Stimulated activated CD4-positive, alpha-beta T cell treated with anti-CD3 and anti-CD28 coated beads, Interleukin-15, amount 100 ng/mL, for 24 hours (primary cell): ENCODE results near the gene CBR3.
"Not testable (repeated sequence)": the region's sequence is repeated elsewhere in the genome, so short reads cannot be mapped to it uniquely, and the experiment has no call there.

Experiments used
- DNase-seq: peaks from one replicate; pipeline ENCODE4 v3.0.0-alpha.2; 2020

CBR3 gene

DNA sequence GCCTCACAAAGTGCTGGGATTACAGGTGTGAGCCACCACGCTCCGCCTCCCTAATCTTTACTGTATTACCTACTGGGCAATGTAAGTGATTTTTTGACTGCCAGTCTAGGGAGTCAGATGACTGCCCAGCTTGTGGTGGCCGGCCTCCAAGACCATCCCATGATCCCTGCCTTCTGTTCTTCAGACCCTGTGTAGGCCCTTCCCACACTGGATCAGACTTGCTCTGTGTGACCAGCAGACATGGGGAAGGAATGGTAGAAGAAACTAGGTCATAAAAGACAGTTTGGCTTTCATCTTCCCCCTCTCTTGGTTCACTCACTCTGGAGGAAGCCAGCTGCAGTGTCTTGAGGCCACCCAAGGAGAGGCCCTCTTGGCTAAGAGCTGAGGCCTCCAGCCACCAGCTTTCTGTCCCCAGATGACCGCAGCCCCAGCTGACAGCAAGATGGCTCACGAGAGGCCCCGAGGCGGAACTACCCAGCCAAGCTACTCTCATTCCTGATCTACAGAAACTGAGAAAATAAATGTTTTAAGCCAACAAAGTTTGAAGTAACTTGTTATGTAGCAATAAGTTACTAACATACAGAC lies 14.5 kb upstream of the CBR3 start:
- no peak for DNase-seq

DNA sequence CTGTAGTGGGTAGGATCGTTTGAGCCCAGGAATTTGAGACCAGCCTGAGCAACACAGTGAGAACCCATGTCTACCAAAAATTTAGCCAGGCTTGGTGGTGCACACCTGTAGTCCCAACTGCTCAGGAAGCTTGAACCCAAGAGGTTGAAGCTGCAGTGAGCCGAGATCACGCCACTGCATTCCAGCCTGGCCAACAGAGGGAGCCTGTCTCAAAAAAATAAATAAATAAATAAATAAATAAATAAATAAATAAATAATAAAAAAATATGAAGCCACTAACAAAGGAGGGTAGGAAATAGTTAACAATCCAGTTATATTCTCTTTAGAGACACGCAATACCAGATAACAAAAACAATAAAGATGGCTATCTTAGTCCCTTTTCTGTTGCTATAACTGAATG lies 11.9 kb upstream of the CBR3 start:
- no peak for DNase-seq

DNA sequence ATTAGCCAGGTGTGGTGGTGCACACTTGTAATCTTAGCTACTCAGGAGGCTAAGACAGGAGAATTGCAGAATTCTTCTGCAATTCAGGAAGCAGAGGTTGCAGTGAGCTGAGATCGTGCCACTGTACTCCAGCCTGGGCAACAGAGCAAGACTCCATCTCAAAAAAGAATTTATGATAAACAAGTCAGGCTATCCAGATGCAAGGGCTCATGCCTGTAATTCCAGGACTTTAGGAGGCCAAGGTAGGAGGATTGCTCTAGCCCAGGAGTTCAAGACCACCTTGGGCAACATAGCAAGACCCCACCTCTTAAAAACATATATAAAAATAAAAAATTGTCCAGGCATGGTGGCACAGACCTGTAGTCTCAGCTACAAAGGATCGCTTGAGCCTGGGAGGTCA lies 10.5 kb upstream of the CBR3 start:
- DNase-seq, result no peak

DNA sequence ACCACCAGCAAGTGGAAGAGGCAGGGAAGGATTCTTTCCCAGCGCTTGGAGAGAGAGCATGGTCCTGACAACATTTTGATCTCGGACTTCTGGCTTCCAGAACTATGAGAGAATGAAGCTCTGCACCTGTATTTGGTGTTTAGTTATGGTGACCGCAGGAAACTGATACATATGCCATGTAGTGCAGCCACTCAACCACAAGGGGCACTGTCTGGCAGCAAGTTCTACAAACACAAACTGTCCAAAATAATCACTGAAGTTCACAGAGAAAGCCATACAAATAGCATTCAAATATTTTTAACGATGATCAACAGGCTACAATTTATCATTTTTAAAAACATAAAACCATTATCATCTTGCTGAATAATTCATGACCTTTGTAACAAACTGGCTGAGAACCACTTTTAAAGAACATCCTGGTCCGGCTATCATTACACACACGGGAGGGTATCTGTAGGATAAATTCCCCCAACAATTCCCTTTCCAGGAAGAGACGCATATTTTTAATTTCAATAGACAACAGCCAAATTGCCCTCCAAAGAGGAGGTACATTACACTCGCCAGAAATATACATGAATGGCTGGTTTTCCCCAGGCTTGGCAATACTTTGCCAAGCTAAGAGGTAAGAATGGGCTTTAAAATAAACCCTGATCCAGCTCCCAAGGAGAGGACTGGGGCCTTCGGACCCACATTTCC lies 9.2 kb upstream of the CBR3 start:
- peak; percentile 70 for DNase-seq

DNA sequence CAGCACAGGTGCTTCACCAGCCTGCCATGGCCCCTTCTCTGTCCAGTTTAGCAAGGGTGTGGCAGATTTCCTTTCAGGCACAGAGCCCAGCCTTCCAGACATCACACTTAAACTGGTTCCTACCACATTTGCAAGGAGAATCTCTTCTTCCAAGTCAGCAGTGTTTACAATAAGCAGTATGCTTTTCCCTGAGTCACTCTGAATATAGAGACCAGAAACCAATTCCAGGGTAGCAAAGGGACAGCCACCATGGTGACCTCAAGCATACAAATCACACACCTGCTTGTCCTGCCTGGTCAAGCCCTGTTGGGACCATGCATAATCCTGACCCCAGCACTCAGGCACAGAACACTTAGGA lies 8.7 kb upstream of the CBR3 start:
- no peak for DNase-seq

DNA sequence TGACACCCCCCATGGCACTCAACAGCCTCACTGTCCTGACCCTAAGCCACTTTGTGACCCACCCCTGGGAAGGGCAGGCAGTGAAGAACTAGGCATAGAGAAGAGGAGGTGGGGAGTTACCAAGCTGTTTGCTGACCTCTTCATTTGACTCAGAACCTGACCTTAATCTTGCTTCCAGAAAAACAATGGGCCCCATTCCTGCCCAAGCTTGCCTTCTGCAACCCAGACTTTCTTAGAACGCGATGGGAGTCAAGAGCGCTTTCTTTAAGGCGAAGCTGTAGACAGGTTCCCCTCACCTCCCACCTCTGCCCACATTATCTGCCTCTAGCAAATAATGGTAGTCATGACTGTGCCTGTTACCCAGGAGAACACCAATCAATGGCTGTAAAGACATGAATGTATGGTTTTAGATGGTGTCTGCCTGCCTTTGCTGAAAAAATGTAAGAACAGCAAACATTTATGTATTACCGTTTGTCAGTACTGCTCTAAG lies 8.2 kb upstream of the CBR3 start:
- DNase-seq, result no peak

DNA sequence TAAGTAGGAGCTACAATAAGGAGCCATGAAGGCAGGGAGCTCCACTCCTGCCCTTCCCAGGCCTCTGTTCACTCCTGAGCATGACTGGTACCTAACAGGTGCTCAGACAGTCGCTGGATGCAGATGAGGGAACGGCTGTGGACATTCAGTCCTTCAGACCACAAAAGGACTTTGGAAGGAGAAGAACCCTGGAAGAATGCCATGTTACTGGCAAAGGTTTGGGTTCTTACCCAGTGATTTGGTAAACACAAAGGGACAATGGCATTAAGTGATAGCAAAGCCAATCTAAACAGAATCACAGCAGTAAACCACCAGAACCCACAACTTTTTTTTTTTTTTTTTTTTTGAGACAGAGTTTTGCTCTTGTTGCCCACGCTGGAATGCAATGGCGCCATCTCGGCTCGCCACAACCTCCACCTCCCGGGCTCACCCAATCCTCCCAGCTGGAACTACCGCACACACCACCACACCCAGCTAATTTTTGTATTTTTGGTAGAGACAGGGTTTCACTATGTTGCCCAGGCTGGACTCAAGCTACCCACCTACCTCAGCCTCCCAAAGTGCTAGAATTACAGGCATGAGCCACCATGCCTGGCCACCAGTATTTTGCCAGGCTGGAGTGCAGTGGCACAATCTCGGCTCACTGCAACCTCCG lies 7.5 kb upstream of the CBR3 start:
- DNase-seq, result no peak

DNA sequence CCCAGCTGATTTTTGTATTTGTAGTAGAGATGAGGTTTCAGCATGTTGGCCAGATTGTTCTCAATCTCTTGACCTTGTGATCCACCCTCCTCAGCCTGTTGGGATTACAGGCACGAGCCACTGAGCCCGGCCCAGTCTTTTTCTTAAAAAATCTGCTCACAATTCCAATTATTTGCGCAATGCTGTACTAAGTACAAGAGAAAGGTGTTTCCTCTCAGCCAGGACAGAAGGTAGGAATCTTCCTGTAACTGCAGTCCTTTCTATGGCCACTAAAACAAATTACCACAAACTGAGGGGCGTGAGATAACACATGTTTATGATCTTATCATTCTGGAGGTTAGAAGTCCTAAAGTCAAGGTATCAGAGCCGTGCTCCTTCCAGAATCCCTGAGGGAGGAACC lies 6.9 kb upstream of the CBR3 start:
- DNase-seq, result no peak

DNA sequence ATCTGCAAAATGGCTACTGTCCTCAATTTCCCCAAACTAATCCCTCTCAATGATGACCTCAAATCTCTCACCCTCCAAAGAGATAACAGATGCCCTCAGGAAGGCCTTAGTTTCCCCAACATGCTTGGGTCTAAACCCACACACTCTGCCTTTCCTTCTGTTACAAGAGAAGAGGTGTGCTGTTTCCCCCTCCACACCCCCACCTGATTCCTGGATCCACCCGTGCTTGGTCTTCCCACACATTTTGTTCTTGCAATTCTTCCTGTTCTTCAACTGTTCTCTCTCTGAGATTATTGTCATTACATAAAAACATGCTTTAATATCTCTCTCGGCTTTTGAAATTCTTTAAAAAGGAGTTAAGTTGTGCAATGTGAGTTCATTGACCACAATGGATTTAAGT lies 5.7 kb upstream of the CBR3 start:
- no peak for DNase-seq

DNA sequence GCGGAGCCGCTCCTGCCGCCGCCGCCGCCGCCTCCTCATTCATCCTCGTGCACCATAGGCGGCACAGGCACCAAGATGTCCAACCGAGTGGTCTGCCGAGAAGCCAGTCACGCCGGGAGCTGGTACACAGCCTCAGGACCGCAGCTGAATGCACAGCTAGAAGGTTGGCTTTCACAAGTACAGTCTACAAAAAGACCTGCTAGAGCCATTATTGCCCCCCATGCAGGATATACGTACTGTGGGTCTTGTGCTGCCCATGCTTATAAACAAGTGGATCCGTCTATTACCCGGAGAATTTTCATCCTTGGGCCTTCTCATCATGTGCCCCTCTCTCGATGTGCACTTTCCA lies 4.5 kb upstream of the CBR3 start:
- not testable (repeated sequence) for DNase-seq

DNA sequence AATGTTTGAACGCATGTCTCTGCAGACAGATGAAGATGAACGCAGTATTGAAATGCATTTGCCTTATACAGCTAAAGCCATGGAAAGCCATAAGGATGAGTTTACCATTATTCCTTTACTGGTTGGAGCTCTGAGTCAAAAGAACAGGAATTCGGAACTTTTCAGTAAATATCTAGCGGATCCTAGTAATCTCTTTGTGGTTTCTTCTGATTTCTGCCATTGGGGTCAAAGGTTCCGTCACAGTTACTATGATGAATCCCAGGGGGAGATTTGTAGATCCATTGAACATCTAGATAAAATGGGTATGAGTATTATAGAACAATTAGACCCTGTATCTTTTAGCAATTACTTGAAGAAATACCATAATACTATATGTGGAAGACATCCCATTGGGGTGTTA lies 4.0 kb upstream of the CBR3 start:
- not testable (repeated sequence) for DNase-seq

DNA sequence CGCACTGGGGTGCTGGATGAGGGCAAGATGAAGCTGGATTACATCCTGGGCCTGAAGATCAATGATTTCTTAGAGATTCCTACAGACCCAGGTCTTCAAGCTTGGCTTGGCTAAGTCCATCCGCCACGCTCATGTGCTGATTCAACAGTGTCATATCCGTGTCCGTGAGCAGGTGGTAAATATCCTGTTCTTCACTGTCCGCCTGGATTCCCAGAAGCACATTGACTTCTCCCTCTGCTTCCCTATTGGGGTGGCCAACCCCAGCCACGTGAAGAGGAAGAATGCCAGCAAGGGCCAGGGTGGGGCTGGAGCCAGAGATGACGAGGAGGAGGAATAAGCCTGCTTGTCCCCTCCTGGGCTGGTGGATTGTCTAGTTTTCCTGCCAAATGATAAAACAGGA lies 2.2 kb upstream of the CBR3 start:
- DNase-seq, result no peak

DNA sequence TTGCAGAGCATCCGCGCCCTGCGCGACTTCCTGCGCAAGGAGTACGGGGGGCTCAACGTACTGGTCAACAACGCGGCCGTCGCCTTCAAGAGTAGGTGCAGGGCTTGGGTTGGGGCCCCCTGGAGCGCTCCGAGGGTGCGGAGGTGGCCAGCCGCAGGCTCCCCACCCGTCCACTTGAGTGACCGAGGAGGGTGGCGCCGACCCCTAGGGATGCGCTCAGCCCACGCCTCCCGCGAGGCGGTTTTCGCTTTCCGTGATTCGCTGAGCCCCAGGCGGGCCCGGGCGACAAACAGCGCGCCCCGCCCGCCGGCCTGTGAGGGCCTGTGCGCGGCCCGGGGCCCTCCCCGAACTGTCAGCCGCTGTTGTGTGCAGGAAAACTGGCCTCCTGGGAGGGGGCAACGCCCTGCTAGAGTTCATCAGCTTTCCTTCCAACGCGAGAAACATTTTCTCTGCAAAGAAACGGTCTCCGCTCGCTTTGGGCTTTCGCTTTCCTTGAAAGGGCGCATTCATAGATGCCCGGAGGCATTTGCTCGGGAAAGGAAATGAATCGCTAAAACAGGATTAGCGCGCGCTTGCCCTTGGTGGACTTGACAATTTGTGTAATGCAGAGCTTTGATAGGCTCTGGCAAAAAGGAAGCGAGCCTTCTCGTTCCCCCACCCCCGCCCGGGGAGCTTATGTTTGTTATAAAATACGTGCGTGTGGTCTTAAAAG lies 668 bp downstream of the CBR3 start:
- peak; percentile 74 for DNase-seq

DNA sequence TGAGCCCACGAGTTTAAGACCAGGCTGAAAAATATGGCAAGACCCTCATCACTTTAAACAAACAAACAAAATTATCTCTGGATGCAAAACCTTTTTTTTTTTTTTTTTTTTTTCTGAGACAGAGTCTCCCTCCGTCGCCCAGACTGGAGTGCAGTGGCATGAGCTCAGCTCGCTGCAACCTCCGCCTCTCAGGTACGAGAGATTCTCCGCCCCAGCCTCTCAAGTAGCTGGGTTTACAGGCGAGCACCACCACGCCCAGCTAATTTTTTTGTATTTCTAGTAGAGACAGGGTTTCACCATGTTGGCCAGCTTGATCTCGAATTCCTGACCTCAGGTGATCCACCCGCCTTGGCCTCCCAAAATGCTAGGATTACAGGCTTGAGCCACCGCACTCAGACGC lies 4.9 kb downstream of the CBR3 start:
- DNase-seq, result not testable (repeated sequence)

DNA sequence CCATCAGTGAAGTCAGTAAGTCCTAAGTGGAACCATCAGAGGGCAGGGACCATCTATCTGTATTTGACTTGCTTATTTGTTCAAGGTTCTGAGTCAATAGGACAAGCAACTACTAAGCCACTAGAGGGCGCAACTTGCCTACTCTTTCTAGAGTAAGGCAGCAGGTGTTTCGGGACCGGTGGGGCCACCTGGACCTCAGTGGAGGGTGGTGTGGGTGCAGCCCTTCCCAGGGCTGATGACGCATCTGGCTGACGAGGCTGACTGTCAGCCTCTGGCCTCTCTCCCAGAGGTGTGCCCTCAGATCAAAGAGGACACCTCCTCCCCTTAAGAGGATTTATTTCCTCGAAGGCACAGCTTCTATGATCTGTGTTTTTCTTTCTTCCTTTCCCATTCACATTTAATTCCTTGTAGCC lies 6.6 kb downstream of the CBR3 start:
- DNase-seq, result peak; percentile 89

DNA sequence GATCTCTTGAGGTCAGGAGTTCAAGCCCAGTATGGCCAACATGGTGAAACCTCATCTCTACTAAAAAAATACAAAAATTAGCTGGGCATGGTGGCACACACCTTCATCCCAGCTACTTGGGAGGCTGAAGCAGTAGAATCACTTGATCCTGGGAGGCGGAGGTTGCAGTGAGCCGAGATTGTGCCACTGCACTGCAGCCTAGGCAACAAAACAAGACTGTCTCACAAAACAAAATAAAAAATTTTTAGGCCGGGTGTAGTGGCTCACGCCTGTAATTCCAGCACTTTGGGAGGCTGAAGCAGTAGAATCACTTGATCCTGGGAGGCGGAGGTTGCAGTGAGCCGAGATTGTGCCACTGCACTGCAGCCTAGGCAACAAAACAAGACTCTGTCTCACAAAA lies 9.4 kb downstream of the CBR3 start:
- DNase-seq, result not testable (repeated sequence)

DNA sequence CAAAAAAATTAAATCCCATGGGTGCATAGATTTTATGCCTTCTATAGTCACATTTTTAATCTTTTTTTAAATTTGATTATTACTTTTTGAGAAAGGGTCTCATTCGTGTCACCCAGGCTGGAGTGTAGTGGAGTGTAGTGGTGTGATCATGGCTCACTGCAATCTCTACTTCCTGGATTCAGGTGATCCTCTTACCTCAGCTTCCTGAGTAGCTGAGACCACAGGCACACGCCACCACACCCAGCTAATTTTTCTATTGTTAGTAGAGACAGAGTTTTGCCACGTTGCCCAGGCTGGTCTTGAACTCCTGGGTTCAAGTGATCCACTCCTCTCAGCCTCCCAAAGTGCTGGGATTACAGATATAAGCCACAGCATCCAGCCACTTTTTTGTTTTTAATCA lies 10.4 kb downstream of the CBR3 start:
- DNase-seq, result no peak

DNA sequence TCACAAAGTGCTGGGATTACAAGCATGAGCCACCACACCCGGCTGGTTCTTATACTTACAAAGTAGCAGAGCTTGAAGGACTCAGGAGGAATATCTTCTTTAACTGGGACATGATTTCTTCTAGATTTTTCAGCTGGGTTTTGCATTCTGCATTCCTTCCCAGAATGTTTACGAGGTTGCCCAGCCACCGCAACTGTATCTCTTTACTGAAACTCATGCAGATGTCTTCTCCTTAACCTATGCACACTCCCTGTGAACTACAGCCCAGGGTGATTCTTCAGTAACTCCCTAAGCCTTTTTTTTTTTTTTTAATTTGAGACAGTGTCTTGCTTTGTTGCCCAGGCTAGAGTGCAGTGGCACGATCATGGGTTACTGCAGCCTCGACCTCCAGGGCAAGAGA lies 13.0 kb downstream of the CBR3 start:
- DNase-seq, result no peak

DNA sequence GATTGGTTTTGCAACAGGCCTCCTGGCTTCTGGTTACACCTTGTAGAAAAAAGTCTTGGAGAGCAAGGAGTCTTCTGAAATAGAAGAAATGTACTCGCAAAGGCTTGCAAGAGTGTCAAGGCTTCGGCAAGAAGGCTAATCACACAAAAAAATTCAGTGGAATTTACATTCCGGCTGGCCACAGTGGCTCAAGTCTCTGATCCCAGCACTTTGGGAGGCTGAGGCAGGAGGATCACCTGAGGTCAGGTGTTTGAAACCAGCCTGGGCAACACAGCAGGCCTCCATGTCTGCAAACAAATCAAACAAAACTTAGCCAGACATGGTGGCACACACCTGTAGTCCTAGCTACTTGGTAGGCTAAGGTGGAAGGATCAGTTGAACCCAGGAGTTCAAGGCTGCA lies 14.0 kb downstream of the CBR3 start:
- no peak for DNase-seq

DNA sequence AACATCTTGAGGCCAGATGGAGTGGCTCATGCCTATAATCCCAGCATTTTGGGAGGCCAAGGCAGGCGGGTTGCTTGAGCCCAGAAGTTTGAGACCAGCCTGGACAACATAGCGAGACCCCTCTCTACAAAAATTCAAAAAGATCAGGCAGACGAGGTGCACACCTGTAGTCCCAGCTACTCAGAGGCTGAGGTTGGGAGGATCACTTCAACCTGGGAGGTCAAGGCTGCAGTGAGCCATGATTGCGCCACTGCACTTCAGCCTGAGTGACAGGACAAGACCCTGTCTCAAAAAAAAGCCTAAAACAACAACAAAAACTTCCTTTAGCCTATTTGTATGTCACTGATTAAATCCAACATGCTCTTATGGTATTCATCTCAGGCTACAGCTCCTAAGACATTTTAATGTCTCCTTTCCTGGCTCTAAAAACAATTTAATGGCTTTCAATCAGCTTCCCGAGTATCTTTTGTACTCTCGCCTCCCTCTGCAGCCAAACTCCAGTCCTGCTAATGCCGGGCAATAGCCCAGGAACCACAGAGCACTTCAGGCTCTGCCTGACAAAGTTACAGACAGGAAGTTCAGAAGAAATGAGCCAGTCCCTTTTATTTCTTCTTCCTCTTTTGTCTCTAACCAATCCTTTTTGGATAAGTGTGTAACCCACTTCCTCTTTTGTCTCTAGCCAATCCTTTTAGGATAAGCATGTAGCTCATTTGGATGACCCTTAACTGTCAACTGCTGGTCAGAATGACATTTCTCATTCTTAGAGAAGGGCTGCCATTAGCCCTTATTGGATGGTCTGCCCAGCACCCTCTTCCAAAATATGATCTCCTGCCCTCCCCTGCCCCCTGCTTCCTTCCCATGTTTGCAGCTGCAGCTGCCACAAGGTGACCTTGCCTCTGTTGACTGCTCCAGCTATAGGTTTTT lies 15.2 kb downstream of the CBR3 start:
- DNase-seq, result no peak

DNA sequence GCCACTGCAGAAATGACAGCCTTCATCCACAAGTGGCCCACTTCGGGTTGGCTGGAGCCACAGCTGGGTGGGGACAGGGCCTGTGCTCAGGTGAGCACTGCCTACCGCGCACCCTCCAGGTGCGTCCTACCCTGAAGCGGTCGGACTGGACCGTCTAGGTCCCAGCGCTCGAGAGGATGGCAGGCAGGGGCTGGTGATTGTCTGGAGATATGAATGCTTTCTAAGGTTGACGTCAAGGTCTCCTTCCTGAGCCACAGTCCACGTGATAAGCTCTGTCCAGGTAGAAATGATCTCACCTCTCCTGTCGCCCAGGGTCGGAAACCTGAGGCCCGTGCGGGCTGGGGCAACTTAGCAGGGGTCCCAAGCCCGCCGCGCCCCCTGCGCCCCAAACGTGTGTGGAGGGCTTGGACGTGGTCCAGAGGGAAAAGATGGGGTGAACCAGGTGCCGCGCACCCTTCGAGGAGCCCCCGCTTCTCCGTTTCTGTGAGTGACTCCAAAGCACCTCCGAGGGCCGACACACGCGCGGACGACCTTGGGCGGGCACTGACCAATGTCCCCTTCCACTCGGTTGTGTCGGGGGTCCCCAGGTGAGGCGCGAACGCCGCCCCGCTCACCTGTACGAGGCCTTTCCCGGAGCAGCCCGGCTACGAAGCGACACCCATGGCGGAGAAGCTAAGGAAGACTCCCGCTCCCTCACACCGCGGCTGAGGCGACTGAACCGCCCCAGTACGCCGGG lies 20.9 kb downstream of the CBR3 start:
- no peak for DNase-seq

DNA sequence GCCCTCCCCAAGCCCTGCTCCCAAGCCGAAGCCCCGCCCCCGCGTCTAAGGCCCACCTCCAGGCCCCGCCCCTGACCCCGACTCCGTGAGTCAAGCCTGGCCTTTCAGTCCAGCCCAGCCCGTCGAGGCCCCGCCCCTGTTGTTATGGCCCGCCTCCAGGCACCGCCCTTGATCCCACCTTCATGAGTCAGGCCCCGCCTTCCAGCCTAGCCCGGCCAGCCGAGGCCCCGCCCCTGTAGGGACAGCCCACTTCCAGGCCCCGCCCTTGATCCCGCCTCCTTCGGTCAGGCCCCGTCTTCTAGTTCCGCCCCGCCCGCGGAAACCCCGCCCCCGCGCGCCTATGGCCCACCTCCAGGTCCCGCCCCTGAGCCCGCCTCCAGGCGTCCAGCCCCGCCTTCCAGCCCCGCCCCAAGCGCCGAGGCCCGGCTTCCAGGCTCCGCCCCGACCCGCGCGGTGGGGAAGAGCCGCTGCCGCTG lies 21.5 kb downstream of the CBR3 start:
- DNase-seq, result peak; percentile 100
